Ovary (tissue), 9 donors: ENCODE data around the gene SYNGR2. TPM values are rescaled to one million over a fixed set of nuclear protein-coding genes. Genes with fewer than 3 reads are reported as not detected.
A peak's percentile ranks its signal among the peaks of the same experiment; 100 is the strongest.

ENCODE experiments used
- DNase-seq, 5 donors: peaks; one replicate each; pipeline ENCODE4 v3.0.0-alpha.2; 2019 to 2020
- H3K27ac ChIP-seq, 2 donors: fragments of 200-600 bp; one replicate each; pipeline versions ENCODE4 v1.5.1 to v1.8.0; 2019 to 2022
- H3K27me3 ChIP-seq: fragments of 200-600 bp; one replicate; pipeline ENCODE4 v1.8.0; 2022
- H3K36me3 ChIP-seq: fragments of 200-600 bp; sonication (generic); one replicate; pipeline ENCODE4 v1.5.1; 2019
- H3K4me1 ChIP-seq: one replicate; pipeline ENCODE4 v1.8.1; 2013; ENCODE audit warnings: mild to moderate bottlenecking, moderate library complexity; ENCODE audit not compliant: insufficient read depth
- H3K4me3 ChIP-seq: fragments of 200-600 bp; sonication (generic); one replicate; pipeline ENCODE4 v1.5.1; 2017
- H3K9me3 ChIP-seq, 2 donors: fragments of 200-600 bp in 1 of 2; sonication (generic) in 1 of 2; one replicate each; pipeline versions ENCODE4 v1.5.1 to v1.8.1; 2013 to 2019; ENCODE audit warnings: mild to moderate bottlenecking in 1 of 2, moderate library complexity in 1 of 2
- EP300 ChIP-seq: sonication (generic); formaldehyde crosslinking; IDR thresholded peaks from one replicate; pipeline ENCODE4 v1.6.1; 2017; ENCODE audit warnings: antibody characterized with exemption
- POLR2A ChIP-seq: fragments of 450-650 bp; IDR thresholded peaks from one replicate; pipeline ENCODE4 v1.6.1; 2017; ENCODE audit warnings: antibody characterized with exemption, mild to moderate bottlenecking, moderate library complexity
- WGBS, 3 donors: extraction: QIAGEN DNeasy Blood & Tissue Kit in 1 of 3; methylation state at CpG; one replicate each; pipeline versions ENCODE4 v1.1.5 to v1.1.7; 2013 to 2017; 5-methylcytosine and 5-hydroxymethylcytosine counted together
- intact Hi-C, 4 donors: fragments of 100-400 bp; cut with DNase I; formaldehyde crosslinking; loops; one replicate each; pipeline versions ENCODE4 v1.11.0 to v1.15.1; 2022 to 2023
- polyA plus RNA-seq, 2 donors: library from polyadenylated mRNA; stranded (reverse); fragments of 200-250 nt in 1 of 2; fragments of 350-450 nt in 1 of 2; fragmentation: Illumina TruSeq in 1 of 2; extraction: RNeasy Lipid Tissue Mini Kit (QIAGEN cat#74804) in 1 of 2; gene quantifications; one replicate each; pipeline ENCODE4 v1.2.3, GENCODE V29; 2013 to 2014
- total RNA-seq, 7 donors: library from RNA; depleted of rRNA in 2 of 7; stranded (reverse); fragments of >200 nt in 2 of 7; fragmentation: NEBNext Ultra II Directional in 3 of 7; extraction: Animal tissue kit (Norgen Biotek cat#: 25700) in 3 of 7; gene quantifications; one replicate each; pipeline versions ENCODE4 v1.1.0 to v1.2.4, GENCODE V29; 2016 to 2023
- TF ChIP-seq, protein P1 (sequence below), 3 donors: fragments of 450-650 bp in 2 of 3; fragments of 200-600 bp in 1 of 3; IDR thresholded peaks; one replicate each; pipeline versions ENCODE4 v1.5.1 to v1.8.0; 2016 to 2022; ENCODE audit warnings: antibody characterized with exemption in 3 of 3, mild to moderate bottlenecking in 1 of 3
- donor health status: DM: no; HTN: no; CAD: no; lungs with moderate emphysema.
- donor health status: DM: no; HTN: no; CAD: no.
- donor health status: Bipolar disorder and iron deficiency.
- donor health status: DM: yes; HTN: yes; CAD: no.
- donor health status: DM: no; HTN: no; CAD: no.
- donor health status: DM: yes; HTN: yes; CAD: no.

The SYNGR2 gene
- total and polyA plus RNA-seq, 9 donors = 11.9 to 88.7 (median 45.8) TPM

DNA sequence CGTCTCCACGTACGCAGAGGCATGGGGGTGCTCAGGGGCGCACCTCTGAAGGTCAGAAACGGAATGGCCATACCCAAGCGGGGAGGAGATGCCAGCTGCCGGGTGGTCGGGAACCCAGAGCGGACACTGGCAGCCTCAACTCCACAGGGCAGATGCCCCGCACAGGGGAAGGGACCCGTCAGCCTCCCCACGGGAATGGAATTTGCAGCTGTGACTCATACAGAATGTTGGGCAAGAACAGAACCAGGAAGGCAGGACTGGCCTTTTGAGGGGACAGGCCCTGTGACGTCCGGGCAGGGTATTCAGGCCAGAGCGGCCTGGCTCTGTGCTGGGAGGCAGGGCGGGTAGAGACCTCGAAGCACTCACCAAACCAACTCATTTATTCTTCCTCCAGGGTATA, 11.0 kb downstream of the SYNGR2 start:
- Histone ChIP-seq H3K36me3 (no peaks in the 10 kb centered on the region), H3K4me3 (no peak overlapping the region), H3K9me3 (no peaks in the 10 kb centered on the region), H3K27me3 (no peaks in the 10 kb centered on the region), H3K4me1 (peaks cover 17% of the 10 kb centered on the region), H3K27ac (peak overlapping the region; percentile 71 to 84)
- peak in 2 of 5 donors; percentile 36 to 47 for DNase-seq
- TF ChIP-seq EP300 (no peak), POLR2A (no peak)
- TF ChIP-seq, protein P1, sequence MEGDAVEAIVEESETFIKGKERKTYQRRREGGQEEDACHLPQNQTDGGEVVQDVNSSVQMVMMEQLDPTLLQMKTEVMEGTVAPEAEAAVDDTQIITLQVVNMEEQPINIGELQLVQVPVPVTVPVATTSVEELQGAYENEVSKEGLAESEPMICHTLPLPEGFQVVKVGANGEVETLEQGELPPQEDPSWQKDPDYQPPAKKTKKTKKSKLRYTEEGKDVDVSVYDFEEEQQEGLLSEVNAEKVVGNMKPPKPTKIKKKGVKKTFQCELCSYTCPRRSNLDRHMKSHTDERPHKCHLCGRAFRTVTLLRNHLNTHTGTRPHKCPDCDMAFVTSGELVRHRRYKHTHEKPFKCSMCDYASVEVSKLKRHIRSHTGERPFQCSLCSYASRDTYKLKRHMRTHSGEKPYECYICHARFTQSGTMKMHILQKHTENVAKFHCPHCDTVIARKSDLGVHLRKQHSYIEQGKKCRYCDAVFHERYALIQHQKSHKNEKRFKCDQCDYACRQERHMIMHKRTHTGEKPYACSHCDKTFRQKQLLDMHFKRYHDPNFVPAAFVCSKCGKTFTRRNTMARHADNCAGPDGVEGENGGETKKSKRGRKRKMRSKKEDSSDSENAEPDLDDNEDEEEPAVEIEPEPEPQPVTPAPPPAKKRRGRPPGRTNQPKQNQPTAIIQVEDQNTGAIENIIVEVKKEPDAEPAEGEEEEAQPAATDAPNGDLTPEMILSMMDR (IDR thresholded peaks at IDR 0.05) = no peak
- 84 to 86% (median 85%) methylated on average over 17 of the region's 17 CpGs for WGBS, 3 donors
- intact Hi-C loops = loop anchor here in 2 of 4 donors (5.0 kb wide), 1 partner anchor 67 kb away; no protein-coding TSS in a partner anchor

DNA sequence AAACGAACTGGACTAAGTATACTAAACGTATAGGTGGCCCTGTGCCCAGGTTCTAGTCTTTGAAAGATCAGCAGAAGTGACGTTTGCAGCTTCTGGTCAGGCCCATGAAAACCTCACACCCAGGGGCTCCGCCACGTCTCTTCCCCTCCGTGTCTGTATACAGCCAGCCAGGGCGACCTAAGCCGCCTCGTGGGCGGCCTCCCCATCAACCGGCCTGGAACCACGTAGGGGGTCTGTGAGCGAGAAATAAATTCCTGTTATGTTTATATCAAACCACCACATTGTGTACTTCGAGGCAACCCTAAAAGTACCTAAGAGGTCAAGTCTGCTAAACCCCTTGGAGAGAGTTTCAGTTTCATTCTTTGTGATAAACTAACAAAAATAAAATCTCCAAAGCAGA, 11.7 kb downstream of the SYNGR2 start:
- intact Hi-C loops = loop anchor here in 1 of 4 donors (1.0 kb wide), 1 partner anchor 31 kb away; no protein-coding TSS in a partner anchor
- peak overlapping the region; percentile 71 to 84 for H3K27ac ChIP-seq
- peaks cover 18% of the 10 kb centered on the region for H3K4me1 ChIP-seq
- WGBS, 3 donors = 10 to 35% (median 20%) methylated on average over 14 of the region's 14 CpGs
- H3K4me3 ChIP-seq = no peak overlapping the region
- H3K9me3 ChIP-seq = no peaks in the 10 kb centered on the region
- H3K27me3 ChIP-seq = no peaks in the 10 kb centered on the region
- TF ChIP-seq, protein P1 (IDR thresholded peaks at IDR 0.05) = no peak
- TF ChIP-seq POLR2A (no peak), EP300 (no peak)
- DNase-seq = peak in 1 of 5 donors; percentile 67
- no peaks in the 10 kb centered on the region for H3K36me3 ChIP-seq

GRCh38 chr17:78180508-78180907, 12.1 kb downstream of the SYNGR2 start:
- 52 to 60% (median 56%) methylated on average over 2 of the region's 2 CpGs for WGBS, 3 donors
- intact Hi-C loops = loop anchor here in 1 of 4 donors (1.0 kb wide), 1 partner anchor 31 kb away; no protein-coding TSS in a partner anchor

DNA sequence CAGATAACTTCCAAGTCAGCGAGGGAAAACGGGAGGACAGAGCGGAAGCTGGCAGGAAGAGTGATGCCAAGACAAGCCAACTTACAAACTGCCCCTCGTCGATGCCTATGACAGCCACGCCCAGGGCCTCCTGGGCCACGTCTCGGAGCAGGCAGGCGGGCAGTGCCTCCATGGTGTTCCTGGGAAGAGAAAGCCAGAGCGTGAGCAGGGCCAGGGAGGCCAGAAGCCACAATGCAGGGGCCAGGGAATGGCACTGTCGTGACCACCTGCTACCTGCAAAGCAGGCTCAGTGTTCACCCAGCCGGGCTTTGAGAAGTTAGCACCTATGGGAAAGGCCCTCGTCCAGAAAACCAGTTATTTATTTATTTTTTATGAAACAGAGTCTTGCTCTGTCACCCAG, 14.1 kb downstream of the SYNGR2 start:
- no peak for TF ChIP-seq POLR2A
- no peak for TF ChIP-seq EP300
- TF ChIP-seq, protein P1 (IDR thresholded peaks at IDR 0.05) = no peak
- WGBS, 3 donors = 94 to 96% (median 95%) methylated on average over 13 of the region's 13 CpGs
- Histone ChIP-seq H3K27ac (no peak overlapping the region), H3K4me1 (peaks cover 19% of the 10 kb centered on the region), H3K9me3 (no peaks in the 10 kb centered on the region), H3K36me3 (no peaks in the 10 kb centered on the region), H3K4me3 (no peak overlapping the region), H3K27me3 (no peaks in the 10 kb centered on the region)
- no peak for DNase-seq
- intact Hi-C loops = no loop called here

More at GRCh38 chr17:78180508-78180907, 12.1 kb downstream of the SYNGR2 start:
- H3K27me3 ChIP-seq = no peaks in the 10 kb centered on the region
- no peaks in the 10 kb centered on the region for H3K9me3 ChIP-seq
- H3K4me3 ChIP-seq = no peak overlapping the region
- no peak for DNase-seq
- TF ChIP-seq EP300 = no peak
- no peak for TF ChIP-seq POLR2A
- TF ChIP-seq, protein P1 (IDR thresholded peaks at IDR 0.05) = no peak
- H3K36me3 ChIP-seq = no peaks in the 10 kb centered on the region
- peak overlapping the region; percentile 71 to 84 for H3K27ac ChIP-seq
- H3K4me1 ChIP-seq = peaks cover 16% of the 10 kb centered on the region
